ENCODE data around the gene BUD13. TPM values are rescaled to one million over a fixed set of nuclear protein-coding genes. Genes with fewer than 3 reads are reported as not detected.

The BUD13 gene
- polyA plus RNA-seq, 1 of the 3 experiments (the other 2 are of a cell fraction) = 15.5 TPM

DNA sequence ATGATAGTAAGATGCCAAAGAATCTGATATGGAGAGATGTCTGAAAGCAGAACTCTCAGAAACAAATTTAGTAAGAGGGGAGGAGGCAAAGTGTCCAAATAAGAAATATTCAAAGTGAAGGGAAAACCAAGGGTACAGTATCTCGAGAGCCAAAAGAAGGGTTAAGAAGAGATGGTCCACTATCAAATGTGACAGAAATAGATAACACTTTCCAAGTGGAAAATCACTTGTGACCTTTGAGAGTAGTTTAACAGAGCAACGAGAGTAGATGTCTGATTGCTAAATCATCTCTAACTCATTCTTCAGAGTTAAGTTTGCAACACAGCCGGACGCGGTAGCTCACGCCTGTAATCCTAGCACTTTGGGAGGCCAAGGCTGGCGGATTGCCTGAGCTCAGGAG lies 4.3 kb upstream of the BUD13 start:
- H3K9me2 ChIP-seq = no peaks in the 10 kb centered on the region
- DNase-seq = no peak
- CTCF ChIA-PET = interaction anchor here (2.8 kb wide), 1 partner anchor 10 kb away, joined by 11 read pairs; the partner anchor contains the start of gene ZPR1
- H3K9me3 ChIP-seq = no peaks in the 10 kb centered on the region
- no peaks in the 10 kb centered on the region for H3K27me3 ChIP-seq (ENCODE audit: insufficient read depth)
- peaks cover 24% of the 10 kb centered on the region for H3F3A ChIP-seq (replicated peaks; ENCODE audit: insufficient read depth)
- H2AFZ ChIP-seq (ENCODE audit: low read depth) = no peak overlapping the region
- TF ChIP-seq FOXM1 (IDR thresholded peaks at IDR 0.05; ENCODE audit: low read depth) = no peak
- TF ChIP-seq TEAD4 (IDR thresholded peaks at IDR 0.05; ENCODE audit: borderline replicate concordance, insufficient read depth) = no peak
- TF ChIP-seq JUND (IDR thresholded peaks at IDR 0.05) = no peak
- no peak for TF ChIP-seq ZBTB33 (IDR thresholded peaks at IDR 0.05; ENCODE audit: borderline replicate concordance, low read depth)
- H3K36me3 ChIP-seq (replicated peaks in 1 of 2; ENCODE audit: control insufficient read depth in 1 of 2, insufficient read depth in 2 of 2, low read length in 1 of 2) = peaks cover 35 to 53% of the 10 kb centered on the region in 2 experiments
- H3K4me3 ChIP-seq (ENCODE audit: low read depth in 2 of 2, low read length in 1 of 2) = no peak overlapping the region
- H3K4me1 ChIP-seq (ENCODE audit: control insufficient read depth in 1 of 2, insufficient read depth in 2 of 2, low read depth in 1 of 2, low read length in 1 of 2) = peaks cover 2 to 8% of the 10 kb centered on the region in 2 experiments; a peak in 3 of 4 replicates
- no peak overlapping the region for H3K4me2 ChIP-seq
- POLR2A ChIA-PET = no interaction called here
- no peak overlapping the region for H3K27ac ChIP-seq (ENCODE audit: low read depth in 2 of 2, low read length in 1 of 2)
- 97% methylated on average over 7 of the region's 7 CpGs for WGBS (ENCODE audit: low lambda C conversion rate)
- no peak overlapping the region for H3K9ac ChIP-seq
- peaks cover 7% of the 10 kb centered on the region for H3K79me2 ChIP-seq (ENCODE audit: insufficient read depth)
- H4K20me1 ChIP-seq (ENCODE audit: insufficient read depth) = no peaks in the 10 kb centered on the region

DNA sequence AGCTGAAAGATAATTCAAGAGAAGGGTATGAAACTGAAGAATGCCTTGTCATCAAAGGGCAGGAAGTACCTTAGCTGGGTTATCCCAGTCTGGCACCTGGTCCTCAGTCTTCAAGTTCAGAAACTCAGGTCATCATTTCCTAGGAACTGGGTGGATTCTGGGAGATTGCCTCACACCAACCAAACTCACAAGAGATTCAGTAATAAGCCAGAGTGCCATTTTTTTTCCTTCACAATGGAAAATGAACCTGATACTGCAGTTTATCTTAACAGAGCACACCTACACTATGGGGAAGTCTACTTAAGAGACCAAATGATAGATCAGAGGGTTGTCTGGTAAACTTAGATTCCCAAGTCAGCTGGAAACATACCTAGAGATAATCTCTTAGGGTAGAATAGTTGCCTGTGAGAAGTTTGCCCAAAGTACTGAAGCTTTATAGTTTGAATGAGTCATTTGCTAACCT lies 3.8 kb upstream of the BUD13 start:
- POLR2A ChIA-PET = no interaction called here
- no peak for TF ChIP-seq NRF1 (IDR thresholded peaks at IDR 0.05; ENCODE audit: low read depth, low read length)
- no peak for TF ChIP-seq RAD21 (IDR thresholded peaks at IDR 0.05; ENCODE audit: low read length)
- TF ChIP-seq MEF2A (IDR thresholded peaks at IDR 0.05; ENCODE audit: borderline replicate concordance, low read depth) = no peak
- no peak for TF ChIP-seq ELF1 (IDR thresholded peaks at IDR 0.05)
- no peak for TF ChIP-seq MXI1 (IDR thresholded peaks at IDR 0.05; ENCODE audit: low read depth, low read length)
- TF ChIP-seq, protein P1, sequence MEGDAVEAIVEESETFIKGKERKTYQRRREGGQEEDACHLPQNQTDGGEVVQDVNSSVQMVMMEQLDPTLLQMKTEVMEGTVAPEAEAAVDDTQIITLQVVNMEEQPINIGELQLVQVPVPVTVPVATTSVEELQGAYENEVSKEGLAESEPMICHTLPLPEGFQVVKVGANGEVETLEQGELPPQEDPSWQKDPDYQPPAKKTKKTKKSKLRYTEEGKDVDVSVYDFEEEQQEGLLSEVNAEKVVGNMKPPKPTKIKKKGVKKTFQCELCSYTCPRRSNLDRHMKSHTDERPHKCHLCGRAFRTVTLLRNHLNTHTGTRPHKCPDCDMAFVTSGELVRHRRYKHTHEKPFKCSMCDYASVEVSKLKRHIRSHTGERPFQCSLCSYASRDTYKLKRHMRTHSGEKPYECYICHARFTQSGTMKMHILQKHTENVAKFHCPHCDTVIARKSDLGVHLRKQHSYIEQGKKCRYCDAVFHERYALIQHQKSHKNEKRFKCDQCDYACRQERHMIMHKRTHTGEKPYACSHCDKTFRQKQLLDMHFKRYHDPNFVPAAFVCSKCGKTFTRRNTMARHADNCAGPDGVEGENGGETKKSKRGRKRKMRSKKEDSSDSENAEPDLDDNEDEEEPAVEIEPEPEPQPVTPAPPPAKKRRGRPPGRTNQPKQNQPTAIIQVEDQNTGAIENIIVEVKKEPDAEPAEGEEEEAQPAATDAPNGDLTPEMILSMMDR (IDR thresholded peaks at IDR 0.05) = no peak
- TF ChIP-seq, protein P2, sequence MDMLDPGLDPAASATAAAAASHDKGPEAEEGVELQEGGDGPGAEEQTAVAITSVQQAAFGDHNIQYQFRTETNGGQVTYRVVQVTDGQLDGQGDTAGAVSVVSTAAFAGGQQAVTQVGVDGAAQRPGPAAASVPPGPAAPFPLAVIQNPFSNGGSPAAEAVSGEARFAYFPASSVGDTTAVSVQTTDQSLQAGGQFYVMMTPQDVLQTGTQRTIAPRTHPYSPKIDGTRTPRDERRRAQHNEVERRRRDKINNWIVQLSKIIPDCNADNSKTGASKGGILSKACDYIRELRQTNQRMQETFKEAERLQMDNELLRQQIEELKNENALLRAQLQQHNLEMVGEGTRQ (IDR thresholded peaks at IDR 0.05; ENCODE audit: borderline replicate concordance, low read depth, low read length) = no peak
- TF ChIP-seq NFIC (IDR thresholded peaks at IDR 0.05; ENCODE audit: borderline replicate concordance) = no peak
- TF ChIP-seq RXRA (IDR thresholded peaks at IDR 0.05; ENCODE audit: borderline replicate concordance, low read depth) = no peak
- TF ChIP-seq FOSL2 (IDR thresholded peaks at IDR 0.05; ENCODE audit: borderline replicate concordance, low read depth) = no peak
- TF ChIP-seq MAX (IDR thresholded peaks at IDR 0.05; ENCODE audit: low read depth) = no peak
- no peak for TF ChIP-seq EP300 (IDR thresholded peaks at IDR 0.05; ENCODE audit: borderline replicate concordance in 1 of 2, low read depth in 1 of 2, low read length in 1 of 2)
- TF ChIP-seq SMC3 (IDR thresholded peaks at IDR 0.05; ENCODE audit: low read depth, low read length) = no peak
- no peak for TF ChIP-seq USF1 (IDR thresholded peaks at IDR 0.05; ENCODE audit: borderline replicate concordance, low read depth)
- H3F3A ChIP-seq (replicated peaks; ENCODE audit: insufficient read depth) = peaks cover 24% of the 10 kb centered on the region

More for the DNA sequence above, 3.8 kb upstream of the BUD13 start:
- no peak for DNase-seq
- no peaks in the 10 kb centered on the region for H4K20me1 ChIP-seq (ENCODE audit: insufficient read depth)
- no peak overlapping the region for H3K4me2 ChIP-seq
- peaks cover 34 to 49% of the 10 kb centered on the region in 2 experiments for H3K36me3 ChIP-seq (replicated peaks in 1 of 2; ENCODE audit: control insufficient read depth in 1 of 2, insufficient read depth in 2 of 2, low read length in 1 of 2)
- no peaks in the 10 kb centered on the region for H3K27me3 ChIP-seq (ENCODE audit: insufficient read depth)
- H3K9ac ChIP-seq = no peak overlapping the region
- no peak overlapping the region for H3K27ac ChIP-seq (ENCODE audit: low read depth in 2 of 2, low read length in 1 of 2)
- H3K9me3 ChIP-seq = no peaks in the 10 kb centered on the region
- H3K4me3 ChIP-seq (ENCODE audit: low read depth in 2 of 2, low read length in 1 of 2) = no peak overlapping the region
- no peaks in the 10 kb centered on the region for H3K9me2 ChIP-seq
- H3K79me2 ChIP-seq (ENCODE audit: insufficient read depth) = peaks cover 12% of the 10 kb centered on the region
- H3K4me1 ChIP-seq (ENCODE audit: control insufficient read depth in 1 of 2, insufficient read depth in 2 of 2, low read depth in 1 of 2, low read length in 1 of 2) = peaks cover 5 to 8% of the 10 kb centered on the region in 2 experiments; a peak in 3 of 4 replicates
- no peak overlapping the region for H2AFZ ChIP-seq (ENCODE audit: low read depth)
- CTCF ChIA-PET = interaction anchor here (2.8 kb wide), 1 partner anchor 10 kb away, joined by 11 read pairs; the partner anchor contains the start of gene ZPR1

All from SK-N-SH (cell line).